Measurements from ENCODE around the gene KAT6B. TPM values are rescaled to one million over a fixed set of nuclear protein-coding genes. Genes with fewer than 3 reads are reported as not detected.

KAT6B gene
- total and polyA plus RNA-seq, 10 of the 15 experiments (the other 5 are each of a cell fraction or from before 2014, with no cell fraction given): 2.7 to 22.6 (median 15.7) TPM

DNA sequence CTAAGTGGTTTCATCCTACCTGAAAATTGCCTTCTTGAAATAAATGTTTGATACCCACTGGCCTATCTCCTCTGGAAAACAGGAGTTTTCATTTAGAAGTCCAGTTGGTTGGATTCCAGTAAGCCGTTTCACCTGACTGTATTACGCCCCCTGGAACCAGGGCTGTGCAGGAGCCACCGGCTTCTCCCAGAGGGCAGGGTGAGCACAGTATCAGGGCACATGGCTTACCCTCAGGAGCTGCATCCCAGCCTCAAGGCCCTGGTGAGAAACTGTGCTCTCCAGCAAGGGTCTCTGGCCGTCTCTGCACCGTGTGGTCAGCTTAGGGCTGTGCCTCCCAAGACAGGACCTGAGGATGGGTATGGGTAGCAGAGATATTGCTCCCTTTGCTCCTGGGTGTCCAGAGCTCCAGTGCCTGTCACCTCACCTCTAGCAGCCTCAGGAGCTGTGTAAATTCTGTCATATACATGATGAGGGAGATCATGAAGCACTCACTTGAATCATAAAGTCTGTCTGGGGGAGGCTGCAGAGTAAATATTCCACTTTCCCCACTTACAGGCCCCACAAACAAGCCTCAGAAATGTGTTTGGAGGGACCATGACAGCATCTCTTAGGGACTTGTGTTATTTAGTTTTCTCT is 175.4 kb downstream of the KAT6B start:
- H3K9ac ChIP-seq (ENCODE audit: control insufficient read depth, insufficient read depth, low read length): peak overlapping the region; percentile 51; the same call in 1 of the 2 replicates
- peak overlapping the region; percentile 93 for H3K4me2 ChIP-seq (ENCODE audit: control insufficient read depth, insufficient read depth)
- ATAC-seq (no peak; the same call in 2 of the 3 replicates), DNase-seq (ENCODE audit: low read depth, low spot score) (no peak), FAIRE-seq (no peak)
- WGBS (ENCODE audit: insufficient coverage, insufficient replicate concordance, low lambda C conversion rate, missing lambda C conversion rate): 82% methylated on average over 5 of the region's 5 CpGs
- H4K20me1 ChIP-seq (ENCODE audit: control insufficient read depth, insufficient read depth): no peaks in the 10 kb centered on the region
- POLR2A ChIA-PET: interaction anchor here (1.1 to 1.4 kb wide), 3 partner anchors 13 to 176 kb away, joined by 4 to 7 read pairs (median 5); no protein-coding TSS in a partner anchor
- H3K79me2 ChIP-seq (ENCODE audit: control insufficient read depth, insufficient read depth, low read length): no peaks in the 10 kb centered on the region
- no peak overlapping the region for H3K4me3 ChIP-seq
- peak overlapping the region; percentile 82 for H3K27ac ChIP-seq (ENCODE audit: control insufficient read depth, insufficient read depth)
- peaks cover 2 to 6% of the 10 kb centered on the region in 2 experiments; a peak in 2 of 4 replicates for H3K36me3 ChIP-seq (ENCODE audit: control insufficient read depth in 2 of 2, insufficient read depth in 2 of 2, low read length in 1 of 2)
- CTCF ChIA-PET: interaction anchor here (0.8 to 4.6 kb wide), 11 partner anchors 8 to 767 kb away, joined by 3 to 23 read pairs (median 4); no protein-coding TSS in a partner anchor
- SMC1A ChIA-PET (ENCODE audit: uncharacterized antibody, unreplicated experiment): interaction anchor here (0.6 to 28.8 kb wide), 10 partner anchors 13 to 323 kb away, joined by 3 to 553 read pairs (median 3); no protein-coding TSS in a partner anchor
- in situ Hi-C loops (cut with MboI): no loop called here
- intact Hi-C loops (cut with micrococcal nuclease; ENCODE audit: unreplicated experiment): no loop called here
- no peak for TF ChIP-seq IRF4 (IDR thresholded peaks at IDR 0.05; ENCODE audit: low read depth, low read length)
- no peak for TF ChIP-seq STAT1 (conservative IDR thresholded peaks at IDR 0.05)
- no peak for TF ChIP-seq SRF (IDR thresholded peaks at IDR 0.05; ENCODE audit: low read depth in 2 of 2, low read length in 2 of 2)
- TF ChIP-seq GABPA (IDR thresholded peaks at IDR 0.05; ENCODE audit: low read depth): no peak
- TF ChIP-seq, protein P1, sequence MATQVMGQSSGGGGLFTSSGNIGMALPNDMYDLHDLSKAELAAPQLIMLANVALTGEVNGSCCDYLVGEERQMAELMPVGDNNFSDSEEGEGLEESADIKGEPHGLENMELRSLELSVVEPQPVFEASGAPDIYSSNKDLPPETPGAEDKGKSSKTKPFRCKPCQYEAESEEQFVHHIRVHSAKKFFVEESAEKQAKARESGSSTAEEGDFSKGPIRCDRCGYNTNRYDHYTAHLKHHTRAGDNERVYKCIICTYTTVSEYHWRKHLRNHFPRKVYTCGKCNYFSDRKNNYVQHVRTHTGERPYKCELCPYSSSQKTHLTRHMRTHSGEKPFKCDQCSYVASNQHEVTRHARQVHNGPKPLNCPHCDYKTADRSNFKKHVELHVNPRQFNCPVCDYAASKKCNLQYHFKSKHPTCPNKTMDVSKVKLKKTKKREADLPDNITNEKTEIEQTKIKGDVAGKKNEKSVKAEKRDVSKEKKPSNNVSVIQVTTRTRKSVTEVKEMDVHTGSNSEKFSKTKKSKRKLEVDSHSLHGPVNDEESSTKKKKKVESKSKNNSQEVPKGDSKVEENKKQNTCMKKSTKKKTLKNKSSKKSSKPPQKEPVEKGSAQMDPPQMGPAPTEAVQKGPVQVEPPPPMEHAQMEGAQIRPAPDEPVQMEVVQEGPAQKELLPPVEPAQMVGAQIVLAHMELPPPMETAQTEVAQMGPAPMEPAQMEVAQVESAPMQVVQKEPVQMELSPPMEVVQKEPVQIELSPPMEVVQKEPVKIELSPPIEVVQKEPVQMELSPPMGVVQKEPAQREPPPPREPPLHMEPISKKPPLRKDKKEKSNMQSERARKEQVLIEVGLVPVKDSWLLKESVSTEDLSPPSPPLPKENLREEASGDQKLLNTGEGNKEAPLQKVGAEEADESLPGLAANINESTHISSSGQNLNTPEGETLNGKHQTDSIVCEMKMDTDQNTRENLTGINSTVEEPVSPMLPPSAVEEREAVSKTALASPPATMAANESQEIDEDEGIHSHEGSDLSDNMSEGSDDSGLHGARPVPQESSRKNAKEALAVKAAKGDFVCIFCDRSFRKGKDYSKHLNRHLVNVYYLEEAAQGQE (IDR thresholded peaks at IDR 0.05; ENCODE audit: low read depth, low read length): no peak
- no peak for TF ChIP-seq RFX5 (IDR thresholded peaks at IDR 0.05; ENCODE audit: low read depth, low read length)
- TF ChIP-seq, protein P2, sequence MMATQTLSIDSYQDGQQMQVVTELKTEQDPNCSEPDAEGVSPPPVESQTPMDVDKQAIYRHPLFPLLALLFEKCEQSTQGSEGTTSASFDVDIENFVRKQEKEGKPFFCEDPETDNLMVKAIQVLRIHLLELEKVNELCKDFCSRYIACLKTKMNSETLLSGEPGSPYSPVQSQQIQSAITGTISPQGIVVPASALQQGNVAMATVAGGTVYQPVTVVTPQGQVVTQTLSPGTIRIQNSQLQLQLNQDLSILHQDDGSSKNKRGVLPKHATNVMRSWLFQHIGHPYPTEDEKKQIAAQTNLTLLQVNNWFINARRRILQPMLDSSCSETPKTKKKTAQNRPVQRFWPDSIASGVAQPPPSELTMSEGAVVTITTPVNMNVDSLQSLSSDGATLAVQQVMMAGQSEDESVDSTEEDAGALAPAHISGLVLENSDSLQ (IDR thresholded peaks at IDR 0.05): no peak
- TF ChIP-seq BMI1 (IDR thresholded peaks at IDR 0.05; ENCODE audit: borderline replicate concordance): no peak
- no TSS peak for BruUV-seq (replicated peaks)
- no peak overlapping the region for H2AFZ ChIP-seq (ENCODE audit: control insufficient read depth, low read depth, low read length)
- H3K4me1 ChIP-seq (ENCODE audit: control insufficient read depth, insufficient read depth, low read length): peaks cover 21% of the 10 kb centered on the region
- RAD21 ChIA-PET (ENCODE audit: unreplicated experiment): interaction anchor here (0.6 to 3.8 kb wide), 12 partner anchors 9 to 263 kb away, joined by 3 to 38 read pairs (median 6); partner anchors contain the start of gene KAT6B
- H3K27me3 ChIP-seq (replicated peaks in 1 of 2; ENCODE audit: control insufficient read depth in 2 of 2, insufficient read depth in 2 of 2, low read length in 1 of 2): no peaks in the 10 kb centered on the region
- H3K9me3 ChIP-seq (replicated peaks; ENCODE audit: control insufficient read depth, insufficient read depth, low read length): no peaks in the 10 kb centered on the region
